MCF 10A (cell line): ENCODE data around the gene VWF. TPM values are rescaled to one million over a fixed set of nuclear protein-coding genes. Genes with fewer than 3 reads are reported as not detected.

ENCODE experiments used
- BruUV-seq: library from RNA; stranded (reverse); fragments of 400-500 nt; replicated peaks from 2 replicates; lab custom pipeline; 2021; lab: Mats Ljungman, UMichigan
- CTCF ChIA-PET: fragments of 300-600 bp; sonication (Branson Sonifier 250); formaldehyde crosslinking; extraction: SDS; loops from one replicate; lab custom pipeline; 2021; ENCODE audit warnings: antibody characterized with exemption, inconsistent platforms; lab: Yijun Ruan, JAX
- POLR2A ChIA-PET: fragments of 300-600, 350-650 bp; sonication (Branson Sonifier 250); formaldehyde crosslinking; extraction: SDS; loops from one replicate; lab custom pipeline; 2020; ENCODE audit warnings: antibody characterized with exemption, inconsistent platforms; lab: Yijun Ruan, JAX
- DNase-seq: peaks from one replicate; pipeline ENCODE4 v3.0.0-alpha.2; 2018; ENCODE audit not compliant: unreplicated experiment
- H3K27ac Mint-ChIP-seq: one replicate; pipeline ENCODE4 v1.8.0; 2022; ENCODE audit warnings: mild to moderate bottlenecking, low read depth, mixed read lengths; ENCODE audit not compliant: unreplicated experiment
- H3K27me3 Mint-ChIP-seq: one replicate; pipeline ENCODE4 v1.8.0; 2022; ENCODE audit warnings: mixed read lengths; ENCODE audit not compliant: insufficient read depth, unreplicated experiment
- H3K36me3 Mint-ChIP-seq: one replicate; pipeline ENCODE4 v1.8.0; 2022; ENCODE audit warnings: mild to moderate bottlenecking, moderate library complexity, mixed read lengths; ENCODE audit not compliant: insufficient read depth, unreplicated experiment
- H3K4me1 Mint-ChIP-seq: one replicate; pipeline ENCODE4 v1.8.0; 2022; ENCODE audit warnings: mixed read lengths; ENCODE audit not compliant: insufficient read depth, unreplicated experiment
- H3K4me3 Mint-ChIP-seq: one replicate; pipeline ENCODE4 v1.8.0; 2022; ENCODE audit warnings: mild to moderate bottlenecking, moderate library complexity, mixed read lengths; ENCODE audit not compliant: unreplicated experiment
- H3K9me3 Mint-ChIP-seq: one replicate; pipeline ENCODE4 v1.8.0; 2022; ENCODE audit warnings: mixed read lengths; ENCODE audit not compliant: unreplicated experiment
- intact Hi-C: fragments of 100-400 bp; cut with micrococcal nuclease; formaldehyde crosslinking; loops from 2 replicates; pipeline ENCODE4 v1.14.1; 2022
- total RNA-seq: library from RNA; stranded (reverse); gene quantifications from 2 replicates; pipeline ENCODE4 v1.2.3, GENCODE V29; 2022
- TF ChIP-seq, protein P1 (sequence below): fragments of 200-600 bp; IDR thresholded peaks from one replicate; pipeline ENCODE4 v1.8.0; 2022; ENCODE audit warnings: antibody characterized with exemption, mild to moderate bottlenecking; ENCODE audit not compliant: unreplicated experiment

VWF gene
- total RNA-seq, 1 experiment from 2014 or later: not detected

GRCh38 chr12:5966486-5967095 is 157.9 kb downstream of the VWF start:
- TF ChIP-seq, protein P1, sequence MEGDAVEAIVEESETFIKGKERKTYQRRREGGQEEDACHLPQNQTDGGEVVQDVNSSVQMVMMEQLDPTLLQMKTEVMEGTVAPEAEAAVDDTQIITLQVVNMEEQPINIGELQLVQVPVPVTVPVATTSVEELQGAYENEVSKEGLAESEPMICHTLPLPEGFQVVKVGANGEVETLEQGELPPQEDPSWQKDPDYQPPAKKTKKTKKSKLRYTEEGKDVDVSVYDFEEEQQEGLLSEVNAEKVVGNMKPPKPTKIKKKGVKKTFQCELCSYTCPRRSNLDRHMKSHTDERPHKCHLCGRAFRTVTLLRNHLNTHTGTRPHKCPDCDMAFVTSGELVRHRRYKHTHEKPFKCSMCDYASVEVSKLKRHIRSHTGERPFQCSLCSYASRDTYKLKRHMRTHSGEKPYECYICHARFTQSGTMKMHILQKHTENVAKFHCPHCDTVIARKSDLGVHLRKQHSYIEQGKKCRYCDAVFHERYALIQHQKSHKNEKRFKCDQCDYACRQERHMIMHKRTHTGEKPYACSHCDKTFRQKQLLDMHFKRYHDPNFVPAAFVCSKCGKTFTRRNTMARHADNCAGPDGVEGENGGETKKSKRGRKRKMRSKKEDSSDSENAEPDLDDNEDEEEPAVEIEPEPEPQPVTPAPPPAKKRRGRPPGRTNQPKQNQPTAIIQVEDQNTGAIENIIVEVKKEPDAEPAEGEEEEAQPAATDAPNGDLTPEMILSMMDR: no peak
- DNase-seq: no peak
- no peaks in the 10 kb centered on the region for H3K36me3 Mint-ChIP-seq
- CTCF ChIA-PET: interaction anchor here (0.5 to 5.6 kb wide), 21 partner anchors 10 to 945 kb away, joined by 3 to 37 read pairs (median 4); no protein-coding TSS in a partner anchor
- no TSS peak for BruUV-seq
- H3K4me3 Mint-ChIP-seq: no peak overlapping the region
- intact Hi-C loops: loop anchor here (1.0 kb wide), 1 partner anchor 319 kb away; no protein-coding TSS in a partner anchor
- no peak overlapping the region for H3K27ac Mint-ChIP-seq
- no peaks in the 10 kb centered on the region for H3K9me3 Mint-ChIP-seq
- H3K27me3 Mint-ChIP-seq: peaks cover 51% of the 10 kb centered on the region
- POLR2A ChIA-PET: no interaction called here
- no peaks in the 10 kb centered on the region for H3K4me1 Mint-ChIP-seq

DNA sequence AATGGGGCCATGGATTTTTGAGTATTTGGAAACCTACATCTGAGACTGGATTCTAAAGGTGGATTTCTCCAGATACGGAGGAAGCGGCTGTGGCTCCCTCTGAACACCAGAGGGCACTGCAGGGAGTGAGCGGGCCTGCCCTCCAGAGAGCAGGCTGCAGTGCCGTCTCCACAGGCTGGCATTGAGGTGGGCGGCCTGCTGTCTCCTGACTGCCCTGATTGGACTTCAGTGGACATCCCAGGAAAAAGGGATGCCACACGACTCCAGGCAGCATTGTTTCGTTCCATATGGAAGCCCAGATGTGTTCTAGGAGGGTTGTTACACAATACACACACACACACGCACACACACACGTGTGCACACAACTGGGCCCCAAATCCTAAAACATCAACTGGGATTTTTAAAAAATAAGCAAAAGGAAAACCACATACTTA is 158.5 kb downstream of the VWF start:
- DNase-seq: peak; percentile 61
- Mint-ChIP-seq H3K4me3 (no peak overlapping the region), H3K4me1 (no peaks in the 10 kb centered on the region), H3K36me3 (no peaks in the 10 kb centered on the region), H3K27ac (no peak overlapping the region), H3K27me3 (peaks cover 50% of the 10 kb centered on the region), H3K9me3 (no peaks in the 10 kb centered on the region)
- BruUV-seq: no TSS peak
- POLR2A ChIA-PET: no interaction called here
- intact Hi-C loops: loop anchor here (1.0 kb wide), 1 partner anchor 319 kb away; no protein-coding TSS in a partner anchor
- CTCF ChIA-PET: interaction anchor here (0.6 to 5.6 kb wide), 16 partner anchors 8 to 944 kb away, joined by 3 to 37 read pairs (median 4); no protein-coding TSS in a partner anchor
- TF ChIP-seq, protein P1: peak; percentile 69

DNA sequence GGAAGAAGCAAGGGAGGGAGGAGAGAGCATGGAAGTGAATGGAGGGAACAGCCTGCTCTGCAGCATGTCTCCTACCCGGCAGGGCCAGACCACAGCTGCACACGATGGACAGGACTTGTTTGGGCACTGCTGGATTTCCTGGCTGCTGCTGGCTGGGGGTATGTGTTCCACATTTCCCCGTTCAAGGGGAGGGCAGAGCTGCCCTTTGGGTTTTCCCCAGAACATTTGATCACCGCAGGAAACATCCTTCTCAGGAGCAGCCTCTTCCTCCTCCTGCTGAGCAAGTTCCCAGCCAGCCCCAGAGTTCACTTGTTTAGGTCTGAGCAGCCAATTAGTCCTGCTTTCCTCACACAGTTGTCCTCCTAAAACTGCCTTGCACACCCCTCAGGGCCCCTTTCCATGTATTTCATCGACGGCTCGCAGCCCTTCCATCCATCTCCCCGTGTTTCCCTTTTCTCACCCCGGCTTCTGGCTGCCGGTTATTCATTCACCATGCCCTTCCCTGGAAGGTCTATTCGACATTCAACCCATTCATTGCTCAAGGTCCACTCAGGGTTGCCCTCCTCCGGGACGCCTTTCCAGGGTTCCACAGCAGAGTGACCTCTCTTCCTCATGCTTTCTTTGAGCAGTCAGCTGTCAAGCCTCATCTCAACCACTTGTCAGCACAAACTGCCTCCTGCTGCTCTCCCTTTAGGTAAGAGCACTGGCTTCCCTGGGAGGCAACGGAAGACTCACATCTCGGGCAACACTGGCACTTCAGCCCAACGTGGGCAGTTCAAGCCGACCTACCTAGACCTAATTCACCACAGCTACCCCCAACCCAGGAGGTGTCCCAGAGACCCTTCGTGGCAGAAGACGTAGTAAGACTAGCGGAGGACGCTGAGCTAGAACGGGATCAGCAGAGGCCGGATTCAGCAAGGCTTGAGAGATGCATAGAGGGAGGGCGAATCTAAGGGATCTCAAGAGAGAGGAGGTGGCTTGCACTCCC is 159.3 kb downstream of the VWF start:
- TF ChIP-seq, protein P1: no peak
- H3K36me3 Mint-ChIP-seq: no peaks in the 10 kb centered on the region
- no peak overlapping the region for H3K4me3 Mint-ChIP-seq
- ChIA-PET POLR2A (no interaction called here), CTCF (interaction anchor here (0.6 to 5.6 kb wide), 14 partner anchors 8 to 943 kb away, joined by 3 to 37 read pairs (median 4); no protein-coding TSS in a partner anchor)
- H3K9me3 Mint-ChIP-seq: no peaks in the 10 kb centered on the region
- H3K4me1 Mint-ChIP-seq: no peaks in the 10 kb centered on the region
- no TSS peak for BruUV-seq
- H3K27ac Mint-ChIP-seq: no peak overlapping the region
- intact Hi-C loops: no loop called here
- H3K27me3 Mint-ChIP-seq: peaks cover 50% of the 10 kb centered on the region
- DNase-seq: no peak

- no peaks in the 10 kb centered on the region for H3K36me3 Mint-ChIP-seq
- no peaks in the 10 kb centered on the region for H3K4me1 Mint-ChIP-seq
- POLR2A ChIA-PET: no interaction called here
- CTCF ChIA-PET: interaction anchor here (0.6 to 5.6 kb wide), 6 partner anchors 11 to 1219 kb away, joined by 3 to 37 read pairs (median 5); no protein-coding TSS in a partner anchor
- H3K27ac Mint-ChIP-seq: no peak overlapping the region
- DNase-seq: no peak
- no peaks in the 10 kb centered on the region for H3K9me3 Mint-ChIP-seq
- intact Hi-C loops: no loop called here
- peaks cover 61% of the 10 kb centered on the region for H3K27me3 Mint-ChIP-seq
- TF ChIP-seq, protein P1: no peak
- no TSS peak for BruUV-seq
- H3K4me3 Mint-ChIP-seq: no peak overlapping the region
Observed at GRCh38 chr12:5963515-5963914, 161.0 kb downstream of the VWF start.
